IMR-90 (cell line): Measurements from ENCODE around the gene MAP3K5.

Experiments used
- CEBPB ChIP-seq: IDR thresholded peaks from 2 replicates; pipeline ENCODE4 v1.6.1; 2012; ENCODE audit warnings: low read depth, low read length, improper control_type of control experiment
- MAFK ChIP-seq: IDR thresholded peaks from 2 replicates; pipeline ENCODE4 v1.6.1; 2012; ENCODE audit warnings: low read depth, low read length, improper control_type of control experiment
- NFE2L2 ChIP-seq: fragments of 150-350 bp; IDR thresholded peaks from 2 replicates; pipeline ENCODE4 v1.6.1; 2016; ENCODE audit warnings: low read depth, mild to moderate bottlenecking, low read length
- POLR2A ChIP-seq: IDR thresholded peaks from 2 replicates; pipeline ENCODE4 v1.6.1; 2012; ENCODE audit warnings: mild to moderate bottlenecking, low read depth, low read length
- SMC3 ChIP-seq: fragments of 150-350 bp; IDR thresholded peaks from 2 replicates; pipeline ENCODE4 v1.6.1; 2016; ENCODE audit warnings: low read depth, mild to moderate bottlenecking, antibody characterized with exemption, low read length, moderate library complexity
- TF ChIP-seq, protein P1 (sequence below): conservative IDR thresholded peaks from 2 replicates; pipeline ENCODE4 v1.5.1; 2012; ENCODE audit warnings: mild to moderate bottlenecking, low read depth, low read length, improper control_type of control experiment
- TF ChIP-seq, protein P2 (sequence below): fragments of 150-350 bp; IDR thresholded peaks from 2 replicates; pipeline ENCODE4 v1.6.1; 2016; ENCODE audit warnings: low read depth, mild to moderate bottlenecking, low read length, moderate library complexity, borderline replicate concordance

DNA sequence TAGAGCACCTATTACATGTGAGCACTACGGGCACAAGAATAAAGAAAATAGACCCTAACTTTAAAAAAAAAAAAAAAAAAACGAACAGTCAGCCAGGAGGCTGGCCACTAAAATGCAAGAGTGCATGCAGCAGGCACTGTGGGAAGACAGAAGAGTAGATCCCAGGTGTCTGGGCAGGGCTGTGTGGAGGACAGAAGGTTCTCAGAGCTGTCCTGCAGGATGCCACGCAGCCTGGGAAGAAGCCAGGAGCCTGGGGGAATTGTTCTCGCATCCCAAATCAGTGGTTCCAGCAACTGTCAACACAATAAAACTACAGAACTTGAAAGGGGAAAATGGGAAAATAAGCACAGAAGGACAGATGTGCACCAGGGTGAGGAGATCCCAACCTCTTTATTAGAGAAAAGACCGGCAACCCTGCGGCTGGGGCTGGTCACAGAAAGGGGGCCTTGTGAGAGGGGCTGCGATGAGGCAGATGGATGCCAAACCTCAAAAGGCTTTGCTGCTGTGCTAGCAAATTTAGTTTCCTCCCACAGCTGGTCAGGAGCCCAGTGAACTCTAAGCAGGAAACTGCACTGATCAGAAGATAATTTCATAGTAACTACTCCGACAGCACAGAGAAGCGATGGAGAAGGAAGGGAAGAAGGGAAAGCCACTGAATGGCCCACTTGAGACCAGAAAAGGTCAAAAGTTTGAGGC, 30.9 kb downstream of the MAP3K5 start:
- TF ChIP-seq, protein P1, sequence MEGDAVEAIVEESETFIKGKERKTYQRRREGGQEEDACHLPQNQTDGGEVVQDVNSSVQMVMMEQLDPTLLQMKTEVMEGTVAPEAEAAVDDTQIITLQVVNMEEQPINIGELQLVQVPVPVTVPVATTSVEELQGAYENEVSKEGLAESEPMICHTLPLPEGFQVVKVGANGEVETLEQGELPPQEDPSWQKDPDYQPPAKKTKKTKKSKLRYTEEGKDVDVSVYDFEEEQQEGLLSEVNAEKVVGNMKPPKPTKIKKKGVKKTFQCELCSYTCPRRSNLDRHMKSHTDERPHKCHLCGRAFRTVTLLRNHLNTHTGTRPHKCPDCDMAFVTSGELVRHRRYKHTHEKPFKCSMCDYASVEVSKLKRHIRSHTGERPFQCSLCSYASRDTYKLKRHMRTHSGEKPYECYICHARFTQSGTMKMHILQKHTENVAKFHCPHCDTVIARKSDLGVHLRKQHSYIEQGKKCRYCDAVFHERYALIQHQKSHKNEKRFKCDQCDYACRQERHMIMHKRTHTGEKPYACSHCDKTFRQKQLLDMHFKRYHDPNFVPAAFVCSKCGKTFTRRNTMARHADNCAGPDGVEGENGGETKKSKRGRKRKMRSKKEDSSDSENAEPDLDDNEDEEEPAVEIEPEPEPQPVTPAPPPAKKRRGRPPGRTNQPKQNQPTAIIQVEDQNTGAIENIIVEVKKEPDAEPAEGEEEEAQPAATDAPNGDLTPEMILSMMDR, result no peak
- TF ChIP-seq, protein P2, sequence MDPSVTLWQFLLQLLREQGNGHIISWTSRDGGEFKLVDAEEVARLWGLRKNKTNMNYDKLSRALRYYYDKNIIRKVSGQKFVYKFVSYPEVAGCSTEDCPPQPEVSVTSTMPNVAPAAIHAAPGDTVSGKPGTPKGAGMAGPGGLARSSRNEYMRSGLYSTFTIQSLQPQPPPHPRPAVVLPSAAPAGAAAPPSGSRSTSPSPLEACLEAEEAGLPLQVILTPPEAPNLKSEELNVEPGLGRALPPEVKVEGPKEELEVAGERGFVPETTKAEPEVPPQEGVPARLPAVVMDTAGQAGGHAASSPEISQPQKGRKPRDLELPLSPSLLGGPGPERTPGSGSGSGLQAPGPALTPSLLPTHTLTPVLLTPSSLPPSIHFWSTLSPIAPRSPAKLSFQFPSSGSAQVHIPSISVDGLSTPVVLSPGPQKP, result no peak
- 0 out of 2 replicates have a peak, but pooled peaks have one; percentile 8 for TF ChIP-seq MAFK
- no peak for TF ChIP-seq CEBPB
- no peak for TF ChIP-seq SMC3
- no peak for TF ChIP-seq POLR2A
- no peak for TF ChIP-seq NFE2L2
